GM11168 (cell line): ENCODE measurements around the gene TBKBP1.

Source experiments
- in situ Hi-C: fragments of 300-500 bp; cut with MboI; formaldehyde crosslinking; loops from one replicate; pipeline ENCODE4 v1.12.0; 2022; ENCODE audit warnings: low sequenced_read_pairs; ENCODE audit not compliant: unreplicated experiment

TBKBP1 gene

GRCh38 chr17:47712330-47713023 is 18.5 kb downstream of the TBKBP1 start:
- in situ Hi-C loops: no loop called here

- in situ Hi-C loops: no loop called here
These were observed 20.2 kb downstream of the TBKBP1 start for GRCh38 chr17:47713980-47714700.

GRCh38 chr17:47714773-47715396 is 20.9 kb downstream of the TBKBP1 start:
- in situ Hi-C loops: no loop called here

- in situ Hi-C loops: no loop called here
These were observed 21.8 kb downstream of the TBKBP1 start for GRCh38 chr17:47715669-47716325.

- in situ Hi-C loops: no loop called here
These were observed 22.4 kb downstream of the TBKBP1 start for GRCh38 chr17:47716375-47716774.

GRCh38 chr17:47717261-47717697 is 23.3 kb downstream of the TBKBP1 start:
- in situ Hi-C loops: no loop called here

GRCh38 chr17:47717979-47718621 is 24.1 kb downstream of the TBKBP1 start:
- in situ Hi-C loops: no loop called here

GRCh38 chr17:47718634-47719405 is 24.9 kb downstream of the TBKBP1 start:
- in situ Hi-C loops: no loop called here

- in situ Hi-C loops: no loop called here
These were observed 25.6 kb downstream of the TBKBP1 start for GRCh38 chr17:47719411-47720152.

GRCh38 chr17:47720196-47720595 is 26.2 kb downstream of the TBKBP1 start:
- in situ Hi-C loops: no loop called here

GRCh38 chr17:47720754-47721533 is 27.0 kb downstream of the TBKBP1 start:
- in situ Hi-C loops: no loop called here

GRCh38 chr17:47721725-47722124 is 27.8 kb downstream of the TBKBP1 start:
- in situ Hi-C loops: no loop called here

- in situ Hi-C loops: no loop called here
These were observed 30.7 kb downstream of the TBKBP1 start for GRCh38 chr17:47724705-47725104.

GRCh38 chr17:47725446-47726111 is 31.6 kb downstream of the TBKBP1 start:
- in situ Hi-C loops: no loop called here

GRCh38 chr17:47726796-47727703 is 33.1 kb downstream of the TBKBP1 start:
- in situ Hi-C loops: no loop called here

GRCh38 chr17:47727704-47728036 is 33.7 kb downstream of the TBKBP1 start:
- in situ Hi-C loops: no loop called here
